PFSK-1 (cell line): ENCODE data around the gene SLC24A4.

Source experiments
- FOXP2 ChIP-seq: optimal IDR thresholded peaks from 2 replicates; pipeline ENCODE3; 2011; ENCODE audit warnings: borderline replicate concordance, control low read depth, inconsistent platforms; ENCODE audit not compliant: insufficient read depth; ENCODE audit errors: extremely low read length, extremely low read depth
- POLR2AphosphoS5 ChIP-seq: IDR thresholded peaks from 2 replicates; pipeline ENCODE4 v1.6.1; 2012; ENCODE audit warnings: low read depth, mild to moderate bottlenecking, control low read depth, low read length, moderate library complexity
- REST ChIP-seq, 2 experiments: IDR thresholded peaks; 2 replicates each; pipeline versions ENCODE4 v1.6.1 to v1.8.0; 2011 to 2012; ENCODE audit warnings: low read depth in 2 of 2, low read length in 2 of 2, control low read depth in 1 of 2, inconsistent platforms in 1 of 2, mild to moderate bottlenecking in 1 of 2, moderate library complexity in 1 of 2; ENCODE audit not compliant: insufficient read depth in 1 of 2
- SIN3A ChIP-seq: IDR thresholded peaks from 2 replicates; pipeline ENCODE4 v1.6.1; 2012; ENCODE audit warnings: mild to moderate bottlenecking, low read length, moderate library complexity, borderline replicate concordance; ENCODE audit not compliant: insufficient read depth
- TAF1 ChIP-seq: IDR thresholded peaks from 2 replicates; pipeline ENCODE4 v1.6.1; 2012; ENCODE audit warnings: low read length, control low read depth, borderline replicate concordance; ENCODE audit not compliant: insufficient read depth

- no peak for TF ChIP-seq REST (IDR thresholded peaks at IDR 0.05; ENCODE audit: insufficient read depth in 1 of 2, low read depth in 2 of 2, low read length in 2 of 2)
- no peak for TF ChIP-seq POLR2AphosphoS5
- no peak for TF ChIP-seq TAF1
- TF ChIP-seq SIN3A: no peak
- TF ChIP-seq FOXP2: no peak
These were observed 77.8 kb downstream of the SLC24A4 start for GRCh38 chr14:92400579-92401444.
